Middle frontal gyrus (tissue), 1 donor: ENCODE results near the gene TXN2.

Source experiments
- DNase-seq: peaks from one replicate; pipeline ENCODE4 v3.0.0-alpha.2; 2015; ENCODE audit warnings: low spot score; ENCODE audit errors: extremely low spot score

TXN2 gene

DNA sequence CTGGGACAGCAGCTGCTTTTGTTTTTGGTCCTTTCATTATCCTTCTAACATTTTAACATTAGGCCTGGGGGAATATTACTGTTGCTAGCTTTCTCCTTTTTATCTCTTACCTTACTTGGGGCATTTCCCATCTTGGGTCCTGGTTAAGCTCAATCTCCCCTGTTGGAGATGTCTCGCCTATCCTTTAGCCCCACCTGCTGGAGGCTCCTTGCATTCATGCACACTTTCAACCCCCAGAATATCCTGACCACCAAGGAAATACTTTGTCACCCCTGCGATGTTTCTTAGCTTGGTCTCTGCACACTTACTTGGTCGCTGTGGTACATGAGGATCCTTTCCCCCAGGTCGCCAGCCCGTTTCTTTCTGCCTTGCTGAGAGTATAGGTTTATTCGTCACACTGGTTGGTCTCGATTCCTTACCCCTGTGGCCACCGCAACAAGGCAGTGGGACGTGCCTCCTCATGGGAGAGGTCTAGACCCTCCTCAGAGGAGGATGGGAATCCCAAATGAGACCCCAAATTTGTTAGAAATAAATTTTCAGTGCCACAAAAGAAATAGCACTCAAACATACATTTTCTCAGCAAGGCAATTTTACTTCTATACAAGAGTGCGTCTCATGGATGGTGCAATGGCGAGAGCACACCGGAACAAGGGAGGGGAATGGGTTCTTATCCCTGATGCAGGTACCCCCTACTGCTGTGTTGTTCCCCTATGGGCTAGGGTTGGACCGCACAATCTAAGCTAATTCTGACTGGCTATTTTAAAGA, 5.4 kb upstream of the TXN2 start:
- DNase-seq = no peak

- DNase-seq = no peak
These were observed 473 bp downstream of the TXN2 start for GRCh38 chr22:36480941-36481392.

- no peak for DNase-seq
These were observed 2.5 kb downstream of the TXN2 start for GRCh38 chr22:36478966-36479365.

DNA sequence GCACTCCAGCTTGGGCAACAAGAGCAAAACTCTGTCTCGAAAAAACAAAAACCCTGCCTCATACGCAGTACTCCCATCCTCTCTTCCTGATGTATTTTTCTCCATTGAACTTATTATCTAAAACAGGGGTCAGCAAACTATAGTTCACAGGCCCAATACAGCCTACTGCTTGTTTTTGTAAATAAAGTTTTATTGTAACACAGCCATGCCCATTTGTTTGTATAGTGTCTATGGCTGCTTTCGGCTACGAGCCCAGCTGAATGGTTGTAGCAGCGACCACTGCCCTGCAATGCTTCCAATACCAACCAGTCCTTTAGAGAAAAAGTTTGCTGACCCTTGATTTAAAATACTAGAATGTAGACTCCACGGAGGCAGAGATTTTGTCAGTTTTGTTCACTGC, 6.1 kb downstream of the TXN2 start:
- no peak for DNase-seq

GRCh38 chr22:36472689-36473088, 8.8 kb downstream of the TXN2 start:
- no peak for DNase-seq

DNA sequence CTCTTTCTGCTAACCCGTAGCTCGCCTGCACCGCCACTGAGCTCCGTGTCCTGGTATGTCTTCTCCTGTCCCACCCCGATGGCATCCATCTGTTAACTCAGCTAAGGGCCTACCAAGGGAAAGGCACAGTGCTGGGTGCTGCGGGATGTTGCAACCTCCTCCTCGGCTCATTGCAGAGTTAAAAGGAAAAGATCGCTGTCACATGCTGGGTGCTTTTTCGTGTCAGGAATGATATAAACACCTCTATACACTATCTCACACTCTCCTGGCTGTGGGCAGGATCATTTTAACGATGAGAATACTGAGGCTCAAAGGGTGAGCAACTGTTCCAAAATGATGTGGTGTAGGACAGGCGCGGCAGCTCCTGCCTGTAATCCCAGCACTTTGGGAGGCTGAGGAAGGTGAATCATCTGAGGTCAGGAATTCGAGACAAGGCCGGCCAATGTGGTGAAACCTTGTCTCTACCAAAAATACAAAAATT, 10.1 kb downstream of the TXN2 start:
- DNase-seq = no peak

- no peak for DNase-seq
These were observed 10.5 kb downstream of the TXN2 start for GRCh38 chr22:36470994-36471331.

GRCh38 chr22:36470162-36470993, 11.1 kb downstream of the TXN2 start:
- peak; percentile 70 for DNase-seq

DNA sequence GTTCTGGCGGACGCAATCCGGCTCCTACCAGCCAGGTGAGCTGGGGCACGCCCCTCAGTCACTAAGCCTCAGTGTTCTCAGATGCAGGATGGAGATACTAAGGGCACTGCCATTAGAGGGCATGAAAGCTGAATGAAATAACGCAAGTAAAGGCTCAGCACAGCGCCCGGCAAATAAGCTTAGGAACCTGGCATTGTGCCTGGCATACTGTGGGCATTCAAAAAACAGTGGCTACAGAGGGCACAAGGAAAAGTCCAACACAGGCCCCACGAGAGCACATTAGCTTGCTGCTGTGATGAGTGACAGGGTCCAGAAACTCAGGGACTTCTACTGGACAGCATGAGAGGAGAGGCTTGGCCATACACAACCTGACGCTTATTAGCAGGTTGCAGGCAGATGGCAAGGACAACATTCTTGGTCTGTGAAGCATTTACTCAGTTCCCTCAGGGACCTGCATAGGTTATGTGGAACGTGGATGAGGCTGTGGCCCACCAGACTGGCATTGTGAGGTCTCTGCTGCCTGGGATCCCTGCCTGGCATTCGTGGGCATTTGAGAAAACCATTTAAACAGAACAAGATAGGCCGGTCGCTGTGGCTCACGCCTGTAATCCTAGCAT, 12.2 kb downstream of the TXN2 start:
- no peak for DNase-seq

DNA sequence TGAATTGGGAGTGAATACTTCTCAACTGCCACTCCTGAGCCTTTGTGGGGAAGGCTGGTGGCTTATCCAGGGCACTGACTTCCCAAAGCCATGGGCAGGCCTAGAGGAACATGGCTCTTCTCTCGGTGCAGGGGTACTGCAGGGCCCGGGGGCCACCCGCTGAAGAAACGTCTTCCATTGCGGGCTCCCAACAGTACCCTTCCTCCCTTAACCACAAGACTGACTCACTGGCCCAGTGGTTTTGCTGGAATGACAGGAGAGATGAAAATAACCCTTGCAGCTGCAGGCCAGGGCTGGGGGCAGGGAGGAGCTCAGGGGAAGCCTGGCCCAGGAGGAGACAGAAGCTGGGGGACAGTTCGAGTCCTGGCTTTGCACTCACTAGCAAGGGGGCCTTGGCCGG, 13.5 kb downstream of the TXN2 start:
- no peak for DNase-seq

DNA sequence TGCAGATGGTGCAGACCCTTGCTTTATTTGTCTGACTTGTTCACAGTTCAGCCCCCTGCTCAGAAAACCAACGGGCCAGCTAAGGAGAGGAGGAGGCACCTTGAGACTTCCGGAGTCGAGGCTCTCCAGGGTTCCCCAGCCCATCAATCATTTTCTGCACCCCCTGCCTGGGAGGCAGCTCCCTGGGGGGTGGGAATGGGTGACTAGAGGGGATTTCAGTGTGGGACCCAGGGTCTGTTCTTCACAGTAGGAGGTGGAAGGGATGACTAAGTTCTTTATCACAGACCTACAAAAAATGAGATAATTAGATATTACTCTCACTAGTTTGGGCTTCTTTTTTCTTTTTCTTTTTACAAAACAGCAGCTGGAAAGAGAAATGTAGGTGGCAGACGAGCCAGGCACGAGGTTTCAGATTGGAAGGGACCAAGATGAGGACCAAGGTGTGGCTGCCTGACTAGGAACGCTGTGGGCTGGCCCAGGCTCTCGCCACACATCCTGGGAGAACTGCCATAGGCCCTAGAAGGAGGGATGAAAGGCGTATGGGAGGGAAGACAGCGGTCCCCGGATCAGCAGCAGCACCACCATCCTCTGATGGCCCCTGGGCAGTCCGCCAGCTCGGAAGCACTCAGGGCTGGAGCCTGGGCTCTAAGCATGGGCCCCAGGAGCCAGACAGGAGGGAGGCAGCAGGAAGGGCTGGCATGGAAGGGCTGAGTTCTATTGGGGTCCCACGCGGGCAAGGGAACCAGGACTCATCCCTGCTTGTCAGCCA, 14.2 kb downstream of the TXN2 start:
- peak; percentile 23 for DNase-seq

DNA sequence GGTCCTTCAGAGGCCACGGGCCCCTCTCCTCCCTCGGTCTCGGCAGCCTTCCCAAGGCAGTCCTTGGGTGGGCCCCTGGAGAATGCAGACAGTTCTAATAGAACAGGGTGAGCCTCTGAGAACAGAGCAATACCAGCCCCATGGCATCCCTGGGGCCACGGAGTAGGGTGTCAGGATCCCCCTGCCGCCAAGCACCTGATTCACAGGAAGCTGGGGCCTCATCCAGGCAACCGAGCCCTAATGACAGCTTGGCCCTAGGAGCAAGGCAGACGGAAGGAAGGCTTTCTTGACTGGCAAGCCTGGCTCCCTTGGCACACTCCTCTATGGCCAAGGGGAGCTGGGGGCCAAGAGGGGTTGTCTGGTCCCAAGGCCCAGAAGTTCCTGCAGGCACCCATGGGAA, 15.2 kb downstream of the TXN2 start:
- DNase-seq = no peak

DNA sequence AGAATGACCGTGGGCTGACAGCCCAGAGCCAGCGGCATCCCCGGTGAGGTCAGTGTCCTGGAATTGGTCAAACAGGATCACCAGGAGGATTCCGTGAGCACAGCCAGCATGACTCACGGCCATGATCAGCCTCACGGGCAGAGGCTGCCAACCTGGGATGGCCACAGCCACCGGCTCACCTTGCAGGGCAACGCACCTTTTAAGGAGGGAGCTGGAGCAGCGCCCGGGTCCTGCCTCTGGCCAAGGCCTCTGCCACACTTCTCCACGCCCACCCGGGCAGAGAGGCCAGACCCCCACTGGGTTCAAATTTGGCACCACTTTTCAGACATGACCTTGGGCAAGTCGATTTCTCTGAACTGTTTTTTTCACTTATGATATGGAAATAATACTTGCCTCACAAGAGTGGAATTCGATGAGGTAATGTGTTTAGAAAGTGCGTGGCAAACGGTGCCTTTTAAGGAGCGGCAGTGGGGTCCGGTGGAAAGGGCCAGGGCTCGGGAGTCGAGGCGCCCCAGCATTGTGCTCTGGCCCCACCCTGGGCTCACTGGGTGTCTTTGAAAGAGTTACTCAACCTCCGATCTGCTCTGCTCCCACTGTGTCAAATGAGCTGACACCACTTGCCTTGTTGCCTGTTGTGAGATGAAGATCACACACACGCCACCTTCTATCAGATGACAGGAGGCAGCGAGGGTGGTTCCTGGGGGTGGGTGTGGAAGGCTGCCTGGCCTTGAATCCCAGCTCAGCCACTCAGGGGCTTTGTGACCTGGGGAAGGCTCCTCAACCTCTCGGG, 16.0 kb downstream of the TXN2 start:
- no peak for DNase-seq

GRCh38 chr22:36464715-36465231, 16.7 kb downstream of the TXN2 start:
- no peak for DNase-seq

DNA sequence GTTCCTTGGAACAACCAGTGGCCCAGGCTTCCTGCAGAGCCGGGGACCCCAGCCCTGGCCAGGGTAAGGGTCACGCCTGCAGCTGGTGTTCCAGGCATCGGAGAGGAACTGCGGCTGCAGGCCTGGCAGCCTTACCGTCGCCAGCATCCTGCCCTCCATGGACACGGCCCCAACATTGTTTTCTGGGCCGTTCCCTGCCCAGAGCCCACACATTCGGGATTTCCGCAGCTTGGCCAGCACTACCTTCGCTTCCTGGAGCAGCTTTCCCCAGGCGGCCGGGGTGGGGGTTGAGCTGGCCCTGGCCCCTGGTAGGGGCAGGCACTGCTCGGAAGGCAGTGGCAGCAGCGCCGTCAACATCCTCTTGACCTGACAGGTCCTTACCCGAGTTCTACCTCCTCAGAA, 17.7 kb downstream of the TXN2 start:
- DNase-seq = no peak

DNA sequence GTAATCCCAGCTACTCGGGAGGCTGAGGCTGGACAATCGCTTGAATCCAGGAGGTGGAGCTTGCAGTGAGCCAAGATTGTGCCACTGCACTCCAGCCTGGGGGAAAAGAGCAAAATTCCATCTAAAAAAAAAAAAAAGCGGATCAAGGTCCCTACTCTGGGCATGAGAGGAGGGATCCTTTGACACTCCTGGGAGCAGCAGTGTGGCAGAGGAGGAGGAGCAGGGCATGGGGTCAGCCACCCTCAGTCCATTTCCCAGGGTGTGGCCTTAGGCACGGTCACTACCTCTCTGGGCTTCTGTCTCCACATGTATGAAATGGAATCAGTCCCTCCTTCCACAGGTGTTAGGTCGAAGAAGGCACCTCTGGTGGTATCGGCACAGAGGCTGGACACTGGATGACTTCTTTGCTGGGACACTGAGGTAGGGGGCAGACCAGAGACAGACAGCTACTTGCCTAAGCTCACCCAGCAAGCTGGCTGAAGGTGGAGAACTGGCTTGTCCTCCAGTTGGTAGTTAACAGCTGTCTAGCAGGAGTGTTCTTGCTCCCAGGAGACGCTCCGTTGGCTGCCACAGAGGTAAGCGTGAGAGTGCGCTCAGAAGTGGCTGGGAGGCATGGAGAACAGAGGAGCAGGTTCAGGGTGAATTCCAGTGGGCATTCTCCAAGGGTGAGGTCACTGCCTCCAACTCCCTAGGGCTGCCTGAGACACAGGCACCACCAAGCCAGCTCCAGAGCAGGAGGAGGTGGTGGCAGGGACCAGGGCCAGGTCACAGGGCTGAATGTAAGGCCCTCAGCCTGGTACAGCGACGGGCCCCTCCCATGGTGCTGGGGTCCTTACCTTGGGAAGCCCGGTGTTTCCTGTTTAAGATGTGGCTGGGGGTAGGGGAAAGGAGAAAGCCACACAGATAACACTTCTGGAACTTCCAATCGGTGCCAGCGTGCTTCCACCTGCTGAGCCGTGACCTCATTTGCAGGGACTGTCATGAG, 19.5 kb downstream of the TXN2 start:
- DNase-seq = no peak

DNA sequence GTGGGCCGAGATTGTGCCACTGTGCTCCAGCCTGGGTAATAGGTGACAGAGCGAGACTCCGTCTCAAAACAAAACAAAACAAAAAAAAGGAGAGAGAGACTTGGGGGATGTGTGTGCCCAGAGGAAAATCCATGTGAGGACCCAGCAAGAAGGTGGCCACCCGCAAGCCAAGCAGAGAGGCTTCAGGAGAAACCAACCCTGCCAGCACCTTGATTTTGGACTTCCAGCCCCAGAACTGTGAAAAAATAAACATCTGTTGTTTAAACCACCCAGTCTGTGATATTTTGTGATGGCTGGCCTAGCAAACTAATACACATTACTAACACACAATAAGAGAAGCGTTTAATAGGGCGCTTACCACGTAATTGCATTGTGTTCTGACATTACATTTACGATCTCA, 21.2 kb downstream of the TXN2 start:
- no peak for DNase-seq

DNA sequence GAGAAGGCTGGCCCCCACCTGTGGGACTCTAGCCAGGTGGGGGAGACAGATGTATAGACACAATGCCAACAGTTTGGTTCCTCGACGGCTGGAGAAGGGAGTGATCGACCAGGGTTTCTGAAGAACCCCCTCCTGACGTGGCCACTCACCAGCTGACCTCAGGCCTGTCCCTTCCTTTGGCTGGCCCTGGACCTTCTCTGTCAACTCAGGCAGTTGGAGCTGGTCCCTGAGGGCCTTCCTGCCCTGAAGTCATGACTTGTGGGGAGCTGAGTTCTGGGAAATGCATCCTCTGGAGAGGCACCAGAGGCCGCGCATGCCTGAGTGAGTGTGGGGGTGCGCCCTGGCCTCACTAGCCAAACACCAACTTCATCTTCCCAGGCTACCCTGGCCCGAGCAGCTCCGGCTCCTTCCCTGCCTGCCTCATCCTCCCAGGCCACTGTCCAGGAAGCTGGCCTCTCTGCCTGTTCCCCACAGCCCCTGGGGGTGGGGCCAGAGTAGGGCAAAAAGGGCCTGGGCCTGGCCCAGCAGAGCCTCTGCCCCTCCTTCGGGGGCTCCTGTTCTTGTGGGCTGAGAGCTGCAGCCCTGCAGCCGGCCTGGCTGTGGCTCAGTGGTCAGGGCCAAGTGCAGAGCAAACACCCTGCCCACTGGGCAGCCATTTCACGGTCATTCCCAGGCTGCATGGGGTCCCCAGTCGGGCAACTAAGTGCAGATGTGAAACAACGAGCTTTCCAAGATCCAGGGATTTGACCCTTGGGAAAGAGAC, 23.6 kb downstream of the TXN2 start:
- DNase-seq = no peak

- DNase-seq = no peak
These were observed 25.0 kb downstream of the TXN2 start for GRCh38 chr22:36456464-36456845.
